Lower lobe of right lung (tissue), 2 donors: ENCODE measurements around the gene PGBD5. TPM values are rescaled to one million over a fixed set of nuclear protein-coding genes. Genes with fewer than 3 reads are reported as not detected.

Source experiments
- ATAC-seq, 2 donors: fragments of 200-7000 bp; cut with Tn5 transposase; one replicate each; pipeline ENCODE4 v1.9.1; 2020 to 2022; ENCODE audit warnings: mild to moderate bottlenecking in 2 of 2, moderate library complexity in 2 of 2
- DNase-seq: peaks from one replicate; pipeline ENCODE4 v3.0.0-alpha.2; 2020
- H3K27ac ChIP-seq: fragments of 200-600 bp; one replicate; pipeline ENCODE4 v1.8.0; 2022
- H3K27me3 ChIP-seq: fragments of 200-600 bp; one replicate; pipeline ENCODE4 v1.8.0; 2022; ENCODE audit warnings: low read depth
- H3K36me3 ChIP-seq: fragments of 200-600 bp; one replicate; pipeline ENCODE4 v1.8.0; 2022; ENCODE audit warnings: mild to moderate bottlenecking
- H3K4me1 ChIP-seq: fragments of 200-600 bp; one replicate; pipeline ENCODE4 v1.8.0; 2022
- H3K4me3 ChIP-seq: fragments of 200-600 bp; one replicate; pipeline ENCODE4 v1.8.0; 2022; ENCODE audit warnings: mild to moderate bottlenecking
- H3K9me3 ChIP-seq: fragments of 200-600 bp; one replicate; pipeline ENCODE4 v1.8.0; 2022
- intact Hi-C: fragments of 100-400 bp; cut with DNase I; formaldehyde crosslinking; loops from one replicate; pipeline ENCODE4 v1.11.0; 2022
- total RNA-seq: library from RNA; stranded (reverse); fragmentation: NEBNext Ultra II Directional; extraction: Animal tissue kit (Norgen Biotek cat#: 25700); gene quantifications from one replicate; pipeline ENCODE4 v1.2.1, GENCODE V29; 2021
- TF ChIP-seq, protein P1 (sequence below): fragments of 200-600 bp; IDR thresholded peaks from one replicate; pipeline ENCODE4 v1.8.0; 2022; ENCODE audit warnings: antibody characterized with exemption, mild to moderate bottlenecking
- donor health status: DM: no; HTN: yes; CAD: no; lungs with severe emphysema.

The PGBD5 gene
- total RNA-seq, 1 donor from 2014 or later: 2.3 TPM

DNA sequence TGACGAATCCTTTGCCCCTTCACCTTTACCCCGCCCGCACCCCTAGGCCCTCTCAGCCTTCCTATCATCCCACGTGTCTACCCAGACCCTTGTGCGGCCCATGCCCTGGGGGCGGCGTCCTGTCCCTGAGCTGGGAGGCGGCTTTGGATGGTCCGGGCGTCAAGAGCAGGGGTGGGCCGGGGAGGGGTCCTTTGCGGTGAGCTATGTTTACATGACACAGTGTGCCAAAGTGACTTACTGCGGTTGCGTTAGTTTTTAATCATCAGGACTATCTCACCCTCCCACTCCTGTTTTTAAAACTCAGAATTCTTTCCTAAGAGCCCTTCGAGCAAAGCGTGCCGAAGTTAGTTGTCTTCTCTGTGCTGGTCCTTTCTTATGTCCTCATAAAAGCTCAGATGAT lies 144.6 kb downstream of the PGBD5 start:
- ATAC-seq: no peak

DNA sequence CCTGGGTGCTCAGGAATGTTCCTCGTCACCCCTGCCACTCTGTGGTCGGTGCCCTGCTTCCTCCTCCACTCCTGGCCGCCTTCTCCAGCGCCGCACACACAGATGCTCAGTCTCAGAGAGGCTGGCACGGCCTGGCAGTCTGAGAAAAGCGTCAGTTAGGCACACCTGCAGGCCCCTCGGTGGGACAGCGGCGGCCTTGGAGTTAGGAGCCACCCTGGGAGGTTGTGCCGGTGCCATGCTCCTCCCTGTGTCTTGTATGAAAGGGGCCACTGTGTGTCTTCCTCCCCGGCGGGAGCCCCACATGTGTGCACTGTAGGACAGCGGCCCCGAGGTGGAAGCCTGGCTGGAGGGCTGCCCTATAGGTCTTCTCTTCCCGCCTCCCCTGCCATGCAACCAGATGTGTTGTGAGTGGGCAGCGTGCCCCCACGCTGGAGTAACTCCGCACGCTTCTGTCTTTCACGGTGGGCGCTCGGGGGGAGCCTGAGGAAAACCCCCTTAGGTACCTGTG lies 145.2 kb downstream of the PGBD5 start:
- Histone ChIP-seq H3K9me3 (no peaks in the 10 kb centered on the region), H3K27ac (no peak overlapping the region), H3K27me3 (no peaks in the 10 kb centered on the region), H3K36me3 (peaks cover 52% of the 10 kb centered on the region), H3K4me1 (no peaks in the 10 kb centered on the region), H3K4me3 (no peak overlapping the region)
- DNase-seq: peak; percentile 37
- TF ChIP-seq, protein P1, sequence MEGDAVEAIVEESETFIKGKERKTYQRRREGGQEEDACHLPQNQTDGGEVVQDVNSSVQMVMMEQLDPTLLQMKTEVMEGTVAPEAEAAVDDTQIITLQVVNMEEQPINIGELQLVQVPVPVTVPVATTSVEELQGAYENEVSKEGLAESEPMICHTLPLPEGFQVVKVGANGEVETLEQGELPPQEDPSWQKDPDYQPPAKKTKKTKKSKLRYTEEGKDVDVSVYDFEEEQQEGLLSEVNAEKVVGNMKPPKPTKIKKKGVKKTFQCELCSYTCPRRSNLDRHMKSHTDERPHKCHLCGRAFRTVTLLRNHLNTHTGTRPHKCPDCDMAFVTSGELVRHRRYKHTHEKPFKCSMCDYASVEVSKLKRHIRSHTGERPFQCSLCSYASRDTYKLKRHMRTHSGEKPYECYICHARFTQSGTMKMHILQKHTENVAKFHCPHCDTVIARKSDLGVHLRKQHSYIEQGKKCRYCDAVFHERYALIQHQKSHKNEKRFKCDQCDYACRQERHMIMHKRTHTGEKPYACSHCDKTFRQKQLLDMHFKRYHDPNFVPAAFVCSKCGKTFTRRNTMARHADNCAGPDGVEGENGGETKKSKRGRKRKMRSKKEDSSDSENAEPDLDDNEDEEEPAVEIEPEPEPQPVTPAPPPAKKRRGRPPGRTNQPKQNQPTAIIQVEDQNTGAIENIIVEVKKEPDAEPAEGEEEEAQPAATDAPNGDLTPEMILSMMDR: no peak
- ATAC-seq: peak in 1 of 2 donors; percentile 8
- intact Hi-C loops: no loop called here

More for the DNA sequence above, 144.6 kb downstream of the PGBD5 start:
- H3K9me3 ChIP-seq: no peaks in the 10 kb centered on the region
- no peak overlapping the region for H3K27ac ChIP-seq
- TF ChIP-seq, protein P1: no peak
- peak; percentile 33 for DNase-seq
- intact Hi-C loops: no loop called here
- H3K4me3 ChIP-seq: no peak overlapping the region
- H3K4me1 ChIP-seq: no peaks in the 10 kb centered on the region
- H3K36me3 ChIP-seq: peaks cover 46% of the 10 kb centered on the region
- peaks cover under 1% of the 10 kb centered on the region for H3K27me3 ChIP-seq

DNA sequence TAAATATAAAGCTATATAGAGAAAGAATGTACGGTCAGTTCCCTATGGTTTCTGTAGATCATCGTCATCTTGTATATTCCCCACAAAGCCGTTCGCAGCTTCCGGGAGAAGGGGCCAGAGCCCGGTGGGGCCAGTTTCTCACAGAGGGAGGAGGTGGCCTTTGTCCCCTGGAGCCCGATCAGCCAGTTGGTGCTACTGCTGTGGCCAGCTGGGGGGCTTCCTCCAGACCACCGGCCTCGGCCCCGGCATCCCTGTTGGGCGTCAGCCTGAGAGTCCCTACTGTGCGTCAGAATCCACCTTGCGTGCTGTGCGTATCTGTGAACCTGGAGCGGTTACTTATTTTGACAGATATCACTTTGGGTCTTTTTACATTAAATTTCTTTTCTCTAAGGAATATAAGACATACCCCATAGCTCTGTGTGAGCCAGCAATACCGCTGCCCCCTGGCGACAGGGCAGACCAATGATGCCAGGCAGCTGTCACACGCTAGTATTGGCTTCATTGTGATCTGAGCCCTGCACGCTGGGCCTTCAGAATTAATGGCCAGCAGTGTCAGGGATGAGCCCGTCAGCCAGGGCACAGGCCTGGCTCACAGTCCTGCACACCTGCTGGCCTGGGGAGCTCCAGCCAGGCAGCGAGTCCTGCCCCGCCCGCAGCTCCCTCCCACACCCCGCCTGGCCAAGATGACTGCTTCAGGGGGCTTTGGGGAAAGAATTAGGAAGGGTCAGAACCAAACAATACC lies 145.9 kb downstream of the PGBD5 start:
- intact Hi-C loops: no loop called here

DNA sequence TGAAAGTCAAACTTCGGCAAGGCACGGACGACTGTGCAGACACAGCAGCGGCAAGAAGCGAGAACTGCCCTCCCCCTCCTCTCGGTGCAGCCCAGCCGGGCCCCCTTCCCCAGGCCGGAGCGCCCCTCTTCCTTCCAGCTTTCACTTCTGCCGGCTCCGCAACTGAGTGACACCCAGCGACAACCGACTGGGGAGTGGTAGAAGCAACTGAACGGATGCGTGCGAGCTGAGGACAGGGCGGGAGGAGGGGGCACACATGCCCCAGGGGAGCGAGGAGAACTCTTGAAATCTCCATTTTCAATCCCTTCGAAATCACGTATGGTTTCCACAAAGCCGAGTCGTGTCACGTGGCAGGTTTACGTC lies 146.6 kb downstream of the PGBD5 start:
- Histone ChIP-seq H3K4me1 (no peaks in the 10 kb centered on the region), H3K27ac (no peak overlapping the region), H3K4me3 (no peak overlapping the region), H3K9me3 (no peaks in the 10 kb centered on the region), H3K27me3 (no peaks in the 10 kb centered on the region), H3K36me3 (peaks cover 62% of the 10 kb centered on the region)
- DNase-seq: peak; percentile 28
- no peak for ATAC-seq
- intact Hi-C loops: no loop called here
- TF ChIP-seq, protein P1: no peak

More for the DNA sequence above, 145.9 kb downstream of the PGBD5 start:
- DNase-seq: peak; percentile 23
- H3K4me3 ChIP-seq: no peak overlapping the region
- H3K9me3 ChIP-seq: no peaks in the 10 kb centered on the region
- no peak for ATAC-seq
- peaks cover 56% of the 10 kb centered on the region for H3K36me3 ChIP-seq
- no peak overlapping the region for H3K27ac ChIP-seq
- TF ChIP-seq, protein P1: no peak
- no peaks in the 10 kb centered on the region for H3K27me3 ChIP-seq
- no peaks in the 10 kb centered on the region for H3K4me1 ChIP-seq

DNA sequence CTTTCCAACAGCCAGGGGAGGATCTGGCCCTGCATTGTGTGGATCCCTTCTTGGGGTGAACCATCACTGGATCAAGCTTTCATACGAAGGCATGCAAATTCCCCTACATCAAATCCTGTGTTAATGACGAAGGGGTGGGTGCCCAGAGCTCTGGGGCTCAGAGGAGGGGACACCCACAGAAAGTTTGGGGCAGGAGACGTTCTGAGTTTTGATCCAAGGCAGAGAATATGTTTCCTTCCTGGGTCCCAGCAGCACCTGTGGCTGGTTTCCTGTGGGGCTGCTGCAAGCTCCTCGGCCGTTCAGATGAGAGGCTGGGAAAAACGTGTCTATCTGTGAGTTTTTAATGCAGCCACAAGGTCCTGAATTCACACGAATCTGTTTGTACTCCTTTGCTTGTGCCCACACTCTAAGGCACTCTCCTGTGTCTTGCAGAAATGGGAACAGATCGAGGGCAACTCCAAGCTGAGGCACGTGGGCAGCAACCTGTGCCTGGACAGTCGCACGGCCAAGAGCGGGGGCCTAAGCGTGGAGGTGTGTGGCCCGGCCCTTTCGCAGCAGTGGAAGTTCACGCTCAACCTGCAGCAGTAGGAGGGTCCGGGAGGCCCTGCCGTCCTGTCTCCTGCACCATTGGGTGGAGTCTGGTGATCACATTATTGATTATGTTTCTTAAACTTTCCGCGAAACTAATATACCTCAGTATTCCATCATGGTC lies 147.1 kb downstream of the PGBD5 start:
- H3K4me1 ChIP-seq: no peaks in the 10 kb centered on the region
- no peak overlapping the region for H3K27ac ChIP-seq
- peak; percentile 26 for DNase-seq
- no peaks in the 10 kb centered on the region for H3K9me3 ChIP-seq
- intact Hi-C loops: no loop called here
- H3K36me3 ChIP-seq: peaks cover 67% of the 10 kb centered on the region
- TF ChIP-seq, protein P1: no peak
- H3K27me3 ChIP-seq: no peaks in the 10 kb centered on the region
- no peak overlapping the region for H3K4me3 ChIP-seq
- no peak for ATAC-seq
